Measurements from ENCODE around the gene TRIB2. TPM values are rescaled to one million over a fixed set of nuclear protein-coding genes. Genes with fewer than 3 reads are reported as not detected.

TRIB2 gene
- total and polyA plus RNA-seq, 9 of the 15 experiments (the other 6 are each of a cell fraction or from before 2014, with no cell fraction given) = 9.0 to 39.0 (median 26.3) TPM

GRCh38 chr2:12718015-12718671 is 1.4 kb downstream of the TRIB2 start (continued):
- TF ChIP-seq SMARCA5 (IDR thresholded peaks at IDR 0.05) = no peak
- TF ChIP-seq NFIX (CRISPR knock-in tag; IDR thresholded peaks at IDR 0.05; ENCODE audit: low read depth) = no peak
- TF ChIP-seq BCOR (IDR thresholded peaks at IDR 0.05) = no peak; the same call in 1 of the 2 replicates
- TF ChIP-seq ZNF184 (CRISPR knock-in tag; IDR thresholded peaks at IDR 0.05) = no peak
- no peak for TF ChIP-seq HNRNPUL1 (IDR thresholded peaks at IDR 0.05; ENCODE audit: low read length)
- no peak for TF ChIP-seq NR2C2 (CRISPR knock-in tag; IDR thresholded peaks at IDR 0.05)
- TF ChIP-seq NR2C2 (tag; IDR thresholded peaks at IDR 0.05) = no peak
- TF ChIP-seq RBBP5 (IDR thresholded peaks at IDR 0.05; ENCODE audit: borderline replicate concordance, insufficient read depth, low read length, poor library complexity, severe bottlenecking) = peak; percentile 77
- TF ChIP-seq ZBTB5 (IDR thresholded peaks at IDR 0.05) = peak; percentile 84
- TF ChIP-seq ZNF140 (CRISPR knock-in tag; IDR thresholded peaks at IDR 0.05) = no peak
- TF ChIP-seq ETS1 (conservative IDR thresholded peaks at IDR 0.05; ENCODE audit: control insufficient read depth, low read depth, low read length) = no peak
- no peak for TF ChIP-seq ADNP (tag; IDR thresholded peaks at IDR 0.05)
- TF ChIP-seq ZNF274 (IDR thresholded peaks at IDR 0.05; ENCODE audit: borderline replicate concordance, low read depth, low read length) = no peak
- no peak for TF ChIP-seq ZSCAN32 (CRISPR knock-in tag; IDR thresholded peaks at IDR 0.05)
- no peak for TF ChIP-seq PRMT5 (CRISPR knock-in tag; IDR thresholded peaks at IDR 0.05)
- no peak for TF ChIP-seq ZNF740 (CRISPR knock-in tag; IDR thresholded peaks at IDR 0.05)
- TF ChIP-seq ZNF740 (tag; IDR thresholded peaks at IDR 0.05) = no peak
- peak; percentile 20 for TF ChIP-seq HNRNPLL (IDR thresholded peaks at IDR 0.05; ENCODE audit: low read depth, low read length, poor library complexity, severe bottlenecking)
- no peak for TF ChIP-seq DEAF1 (CRISPR knock-in tag; IDR thresholded peaks at IDR 0.05)
- TF ChIP-seq EWSR1 (IDR thresholded peaks at IDR 0.05; ENCODE audit: borderline replicate concordance, low read depth, partially characterized antibody) = no peak
- TF ChIP-seq PCBP1 (IDR thresholded peaks at IDR 0.05; ENCODE audit: low read depth, low read length, poor library complexity, severe bottlenecking) = no peak
- TF ChIP-seq MYC (IDR thresholded peaks at IDR 0.05; ENCODE audit: low read depth, low read length) = 0 out of 2 replicates have a peak, but pooled peaks have one; percentile 18
- TF ChIP-seq MYC (CRISPR knock-in tag; IDR thresholded peaks at IDR 0.05; ENCODE audit: borderline replicate concordance, low read depth) = no peak
- TF ChIP-seq NR2F6 (CRISPR knock-in tag; IDR thresholded peaks at IDR 0.05) = no peak
- TF ChIP-seq DPF2 (IDR thresholded peaks at IDR 0.05) = no peak
